ENCODE measurements around the gene WNT5A.

GRCh38 chr3:55521064-55521737, 34.1 kb upstream of the WNT5A start:
- TF ChIP-seq EP300 (IDR thresholded peaks at IDR 0.05) (no peak), CTCF (IDR thresholded peaks at IDR 0.05) (no peak), POLR2AphosphoS5 (IDR thresholded peaks at IDR 0.05) (no peak), POLR2A (IDR thresholded peaks at IDR 0.05; ENCODE audit: low read depth) (no peak)

Data from esophagus muscularis mucosa (tissue), 4 donors.